OCI-LY3 (cell line): ENCODE measurements around the gene CPA3.

Experiments
- EZH2phosphoT487 ChIP-seq: fragments of 200-600 bp; shearing (Covaris generic); IDR thresholded peaks from 2 replicates; pipeline ENCODE4 v1.6.1; 2018; ENCODE audit warnings: antibody characterized with exemption, mixed run types, low read depth
- TF ChIP-seq, protein P1 (sequence below): fragments of 200-600, 300-600 bp; sonication (generic); IDR thresholded peaks from 2 replicates; pipeline ENCODE4 v1.5.1; 2014; ENCODE audit warnings: antibody characterized with exemption, low read length, low read depth

- TF ChIP-seq, protein P1, sequence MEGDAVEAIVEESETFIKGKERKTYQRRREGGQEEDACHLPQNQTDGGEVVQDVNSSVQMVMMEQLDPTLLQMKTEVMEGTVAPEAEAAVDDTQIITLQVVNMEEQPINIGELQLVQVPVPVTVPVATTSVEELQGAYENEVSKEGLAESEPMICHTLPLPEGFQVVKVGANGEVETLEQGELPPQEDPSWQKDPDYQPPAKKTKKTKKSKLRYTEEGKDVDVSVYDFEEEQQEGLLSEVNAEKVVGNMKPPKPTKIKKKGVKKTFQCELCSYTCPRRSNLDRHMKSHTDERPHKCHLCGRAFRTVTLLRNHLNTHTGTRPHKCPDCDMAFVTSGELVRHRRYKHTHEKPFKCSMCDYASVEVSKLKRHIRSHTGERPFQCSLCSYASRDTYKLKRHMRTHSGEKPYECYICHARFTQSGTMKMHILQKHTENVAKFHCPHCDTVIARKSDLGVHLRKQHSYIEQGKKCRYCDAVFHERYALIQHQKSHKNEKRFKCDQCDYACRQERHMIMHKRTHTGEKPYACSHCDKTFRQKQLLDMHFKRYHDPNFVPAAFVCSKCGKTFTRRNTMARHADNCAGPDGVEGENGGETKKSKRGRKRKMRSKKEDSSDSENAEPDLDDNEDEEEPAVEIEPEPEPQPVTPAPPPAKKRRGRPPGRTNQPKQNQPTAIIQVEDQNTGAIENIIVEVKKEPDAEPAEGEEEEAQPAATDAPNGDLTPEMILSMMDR, result no peak
- no peak for TF ChIP-seq EZH2phosphoT487
Observed at GRCh38 chr3:148930752-148931151, 65.7 kb downstream of the CPA3 start.
